Right lung (tissue), 5 donors: ENCODE results near the gene GALNT9. TPM values are rescaled to one million over a fixed set of nuclear protein-coding genes. Genes with fewer than 3 reads are reported as not detected.

ENCODE experiments used
- DNase-seq, 2 donors: peaks; one replicate each; pipeline ENCODE4 v3.0.0-alpha.2; 2013
- polyA plus RNA-seq, 5 donors: library from polyadenylated mRNA; unstranded; fragments of 120-200 nt; gene quantifications; one replicate each; pipeline versions ENCODE4 v1.2.1 to v1.2.3, GENCODE V29; 2013; ENCODE audit warnings: inconsistent platforms in 1 of 5, low replicate concordance in 1 of 5; ENCODE audit not compliant: insufficient read length in 5 of 5, insufficient read depth in 1 of 5

GALNT9 gene
- polyA plus RNA-seq, 5 donors = 1.9 to 4.2 (median 3.0) TPM

- DNase-seq = no peak
Observed at GRCh38 chr12:132345126-132345525, 15.7 kb upstream of the GALNT9 start.

GRCh38 chr12:132344601-132345000 is 15.2 kb upstream of the GALNT9 start:
- no peak for DNase-seq

- DNase-seq = no peak
Observed at GRCh38 chr12:132344181-132344580, 14.8 kb upstream of the GALNT9 start.

DNA sequence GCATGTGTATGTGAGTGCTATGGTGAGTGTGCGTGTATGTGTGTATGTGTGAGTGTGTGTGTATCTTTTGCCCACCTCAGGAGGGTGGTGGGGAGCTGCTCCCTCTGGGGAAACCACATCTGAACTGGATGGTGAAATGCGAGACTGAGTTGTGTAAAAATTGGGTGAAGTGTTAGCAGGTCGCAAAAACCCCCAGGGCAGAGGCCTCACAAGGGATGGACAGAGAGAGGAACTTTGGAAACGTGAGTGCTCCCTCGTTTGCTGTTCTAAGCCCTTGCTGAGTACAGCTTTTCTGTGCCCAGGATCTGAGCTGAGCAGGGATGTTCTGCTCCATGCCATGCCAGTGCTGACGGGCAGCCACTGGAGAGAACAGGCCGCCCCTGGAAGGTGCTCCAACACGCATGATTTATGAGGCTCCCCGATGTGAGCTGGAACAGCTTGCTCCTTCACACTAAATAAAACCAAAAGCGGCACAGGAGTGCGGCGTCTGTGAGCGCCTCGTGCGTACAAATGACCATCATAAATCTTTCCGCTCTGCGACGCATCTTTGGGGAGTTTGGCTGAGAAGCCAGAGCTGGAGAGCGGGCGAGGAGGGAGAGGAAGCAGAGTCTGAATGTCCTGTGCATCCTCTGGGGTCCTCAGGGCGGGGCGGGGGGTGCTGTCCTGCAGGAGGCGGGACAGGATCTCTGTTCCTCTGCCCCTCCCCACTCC is 14.1 kb upstream of the GALNT9 start:
- no peak for DNase-seq

DNA sequence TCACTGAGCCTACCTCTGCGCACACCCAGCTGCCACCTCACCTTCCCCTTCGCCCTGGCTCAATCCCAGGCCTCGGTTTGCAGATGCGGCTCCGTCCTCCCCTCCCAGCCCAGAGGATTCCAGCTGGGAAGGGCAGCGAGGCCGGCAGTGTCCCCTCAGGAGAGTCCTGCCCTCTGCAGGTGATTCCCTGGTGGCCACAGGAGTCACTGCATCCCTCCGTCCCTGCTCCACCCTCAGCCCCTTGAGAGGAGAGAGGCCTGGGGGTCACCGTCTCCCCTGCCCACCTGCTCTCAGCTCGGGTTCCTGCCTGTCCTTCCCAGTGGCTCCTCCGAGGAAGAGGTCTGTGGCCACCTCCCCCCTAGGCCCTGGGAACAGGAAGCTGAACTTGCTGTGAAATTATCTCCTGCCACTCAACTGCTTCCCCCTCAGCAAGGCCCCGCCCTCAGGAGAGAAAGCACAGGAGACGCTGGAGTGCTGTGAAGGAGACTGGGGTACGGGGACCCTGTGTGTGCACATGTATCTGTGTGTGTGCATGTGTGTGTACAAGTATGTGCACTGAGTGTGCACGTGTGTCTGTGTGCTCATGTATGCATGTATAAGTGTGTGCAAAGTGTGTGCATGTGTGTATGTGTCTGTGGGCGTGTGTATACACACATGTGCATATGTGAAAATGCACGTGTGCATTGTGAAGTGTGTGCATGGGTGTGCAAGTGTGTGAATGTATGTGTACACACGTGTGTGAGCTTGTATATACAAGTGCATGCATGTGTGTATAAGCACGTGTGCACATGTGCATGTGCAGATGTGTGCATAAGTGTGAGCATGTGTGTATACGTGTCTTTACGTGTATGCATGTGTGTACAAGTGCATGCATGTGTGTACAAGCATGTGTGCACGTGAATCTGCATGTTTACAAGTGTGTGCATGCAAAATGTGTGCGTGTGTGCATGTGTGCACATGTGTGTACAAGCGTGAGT is 13.2 kb upstream of the GALNT9 start:
- DNase-seq = no peak

- DNase-seq = no peak
Observed at GRCh38 chr12:132341318-132342050, 12.1 kb upstream of the GALNT9 start.

- DNase-seq = no peak
Observed at GRCh38 chr12:132340266-132341035, 11.1 kb upstream of the GALNT9 start.

DNA sequence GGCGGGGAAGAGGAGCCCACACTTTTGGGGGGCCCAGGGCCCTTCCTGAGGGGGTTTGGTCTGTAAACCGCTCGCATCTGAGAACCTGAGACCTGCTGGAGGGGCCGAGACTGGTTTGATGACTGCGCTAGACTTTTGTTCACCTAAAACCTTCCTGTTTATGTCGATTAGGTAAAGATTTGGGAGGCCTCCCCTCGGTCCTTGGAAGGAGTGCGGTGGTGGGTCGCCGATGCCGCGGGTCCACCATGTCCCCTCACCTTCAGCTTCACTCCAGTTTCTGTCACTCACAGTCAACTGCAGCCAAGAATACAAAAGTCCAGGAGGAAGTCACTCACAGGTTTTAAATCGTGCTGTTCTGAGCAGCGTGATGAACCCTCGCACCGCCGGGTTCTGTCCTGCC is 10.5 kb upstream of the GALNT9 start:
- DNase-seq = no peak

DNA sequence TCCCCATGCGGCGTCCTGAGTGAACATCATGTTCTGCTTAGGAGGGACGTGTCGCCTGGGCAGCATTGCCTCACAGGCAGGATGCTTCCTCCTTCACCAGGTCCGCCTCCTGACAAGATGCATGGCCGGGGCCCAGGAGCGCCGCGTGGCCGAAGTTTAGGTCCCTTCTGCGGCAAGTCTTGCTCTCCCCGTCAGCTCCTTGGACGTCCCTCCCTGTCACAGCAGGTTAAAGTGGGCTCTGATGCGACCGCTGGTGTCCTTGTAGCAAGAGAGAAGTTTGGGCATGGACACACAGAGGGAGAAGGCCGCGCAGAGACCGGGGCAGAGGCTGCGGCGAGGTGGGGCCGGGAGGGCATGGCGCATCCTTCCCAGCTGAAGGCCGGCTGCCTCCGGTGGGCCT is 9.4 kb upstream of the GALNT9 start:
- no peak for DNase-seq

DNA sequence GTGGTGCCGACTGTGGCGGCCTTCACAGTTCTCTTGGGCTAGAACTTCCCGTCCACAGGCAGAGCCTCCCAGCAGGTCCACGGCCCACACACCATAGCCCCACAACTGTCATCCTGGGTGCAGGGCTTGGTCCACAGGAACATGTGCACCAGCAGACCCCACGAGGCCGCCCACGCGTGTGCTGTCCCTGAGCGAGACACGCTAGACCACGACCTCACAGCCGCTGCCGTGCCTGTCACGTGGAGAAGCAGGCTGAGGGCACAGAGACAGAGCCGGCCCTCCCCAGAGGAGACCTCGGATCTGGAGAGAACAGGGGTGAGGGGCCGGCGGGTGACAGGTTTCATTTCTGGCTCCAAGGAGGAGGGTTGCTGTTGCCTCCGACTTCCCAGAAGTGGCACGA is 8.9 kb upstream of the GALNT9 start:
- DNase-seq = no peak

DNA sequence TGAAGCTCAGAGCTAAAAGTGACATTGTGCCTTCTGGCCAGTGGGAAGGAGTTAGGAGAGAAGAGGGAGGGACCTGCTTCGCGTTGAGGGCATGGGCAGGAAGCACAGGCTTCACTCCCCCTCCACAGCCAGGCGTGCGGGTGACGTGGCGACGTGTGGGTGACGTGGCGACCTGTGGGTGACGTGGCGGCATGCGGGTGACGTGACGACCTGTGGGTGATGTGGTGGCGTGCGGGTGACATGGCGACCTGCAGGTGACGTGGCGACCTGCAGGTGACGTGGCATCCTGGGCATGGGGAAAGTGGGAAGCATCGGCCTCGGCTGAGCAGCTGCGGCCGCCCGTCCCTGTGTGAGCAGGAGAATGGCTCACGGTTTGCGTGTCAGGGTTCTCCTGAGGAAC is 8.2 kb upstream of the GALNT9 start:
- DNase-seq = no peak

DNA sequence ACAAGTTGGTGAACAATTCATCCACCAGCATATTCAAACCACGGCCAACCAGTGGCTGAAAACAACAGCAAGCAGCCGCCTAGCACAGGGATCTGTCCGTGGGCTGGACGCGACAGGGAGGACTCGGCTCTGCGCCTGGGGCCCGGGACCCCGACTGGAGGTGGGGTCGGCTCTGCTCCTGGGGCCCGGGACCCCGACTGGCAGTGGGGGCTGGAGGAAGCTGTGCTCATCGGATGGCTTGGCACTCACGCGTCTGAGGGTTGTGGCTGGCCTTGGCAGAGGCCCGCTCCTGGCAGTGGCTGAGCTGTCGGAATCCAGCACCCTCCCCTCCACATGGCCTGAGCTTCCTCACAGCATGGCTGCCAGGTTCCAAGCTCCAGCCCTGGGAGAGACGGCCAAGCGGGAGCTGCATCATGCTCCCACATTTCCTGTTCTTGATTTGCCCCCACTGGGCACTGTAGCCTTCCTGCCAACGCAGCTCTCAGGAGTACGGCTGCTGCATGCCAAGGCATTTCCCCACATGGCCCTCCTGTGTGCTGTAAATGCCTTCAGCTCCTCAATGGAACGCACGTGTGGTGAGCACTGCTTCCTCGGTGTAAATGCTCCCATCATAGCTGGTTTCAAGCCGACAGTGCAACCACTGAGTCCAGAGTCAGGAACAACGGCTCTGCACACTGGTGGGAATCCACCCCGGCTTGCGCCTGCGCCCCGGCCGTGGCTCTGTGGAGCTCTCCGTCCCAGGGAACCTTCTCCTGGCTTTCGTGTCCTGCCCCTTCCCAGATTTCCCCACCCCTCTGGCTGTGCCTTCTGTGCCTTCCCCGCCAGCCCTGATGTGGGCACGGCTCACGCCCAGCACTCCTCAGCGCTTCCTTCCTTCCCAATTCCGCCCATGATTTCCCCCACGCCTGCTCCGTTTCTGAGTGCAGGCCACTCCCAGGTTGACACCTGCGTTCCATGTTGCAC is 7.3 kb upstream of the GALNT9 start:
- no peak for DNase-seq

GRCh38 chr12:132335179-132335756 is 5.9 kb upstream of the GALNT9 start:
- no peak for DNase-seq

DNA sequence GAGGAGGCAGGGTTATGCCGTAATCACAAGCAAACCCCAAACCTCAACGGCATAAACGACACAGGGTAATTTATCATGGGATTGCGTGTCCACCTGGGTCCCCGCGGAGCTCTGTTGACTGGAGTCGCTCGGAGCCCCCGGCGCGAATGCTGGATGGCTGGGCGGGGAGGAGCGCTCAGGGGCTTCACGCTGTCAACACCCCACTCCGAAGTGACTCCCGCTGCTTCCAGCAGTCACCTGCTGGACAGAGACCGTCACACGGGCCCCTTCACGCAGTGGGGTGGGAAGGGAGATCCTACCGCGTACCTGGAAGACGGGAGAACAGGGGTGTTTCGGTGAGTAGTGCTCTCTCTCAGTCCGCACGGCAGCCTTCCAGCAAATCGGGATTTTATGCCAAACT is 4.4 kb upstream of the GALNT9 start:
- no peak for DNase-seq

DNA sequence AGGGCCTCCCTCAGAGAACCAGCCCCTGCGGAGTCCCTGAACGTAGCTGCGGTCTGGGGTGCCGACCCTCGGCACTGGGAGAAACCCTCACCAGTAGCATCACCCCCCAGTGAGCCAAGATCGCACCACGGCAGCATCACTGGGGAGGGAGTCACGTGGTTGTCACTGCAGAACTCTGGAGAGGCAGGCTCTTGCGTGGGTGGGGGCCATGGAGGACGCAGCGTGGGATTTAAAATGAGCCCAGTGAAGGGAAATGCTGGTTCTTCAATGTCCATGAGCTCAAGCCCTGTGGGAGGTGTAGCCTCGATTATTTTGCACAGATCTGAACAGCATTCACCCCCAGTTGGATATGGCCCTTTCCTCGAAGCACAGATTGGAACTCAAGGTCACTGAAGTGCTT is 3.9 kb upstream of the GALNT9 start:
- no peak for DNase-seq

DNA sequence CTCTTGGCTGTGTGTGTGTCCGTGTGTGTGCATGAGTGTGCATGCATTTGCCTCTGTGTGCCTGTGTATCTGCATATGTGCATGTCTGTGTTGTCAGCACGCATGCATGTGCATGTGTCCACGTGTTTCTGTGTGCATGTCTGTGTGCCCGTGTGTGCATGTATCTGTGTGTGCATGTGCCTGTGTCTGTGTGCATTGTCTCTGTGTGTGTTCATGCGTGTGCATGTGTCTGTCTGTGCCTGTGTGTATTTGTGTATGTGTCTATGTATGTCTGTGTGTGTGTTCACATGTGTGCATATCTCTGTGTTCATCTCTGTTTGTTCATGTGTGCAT is 1.1 kb upstream of the GALNT9 start:
- no peak for DNase-seq

GRCh38 chr12:132329720-132330548 is 545 bp upstream of the GALNT9 start:
- no peak for DNase-seq

DNA sequence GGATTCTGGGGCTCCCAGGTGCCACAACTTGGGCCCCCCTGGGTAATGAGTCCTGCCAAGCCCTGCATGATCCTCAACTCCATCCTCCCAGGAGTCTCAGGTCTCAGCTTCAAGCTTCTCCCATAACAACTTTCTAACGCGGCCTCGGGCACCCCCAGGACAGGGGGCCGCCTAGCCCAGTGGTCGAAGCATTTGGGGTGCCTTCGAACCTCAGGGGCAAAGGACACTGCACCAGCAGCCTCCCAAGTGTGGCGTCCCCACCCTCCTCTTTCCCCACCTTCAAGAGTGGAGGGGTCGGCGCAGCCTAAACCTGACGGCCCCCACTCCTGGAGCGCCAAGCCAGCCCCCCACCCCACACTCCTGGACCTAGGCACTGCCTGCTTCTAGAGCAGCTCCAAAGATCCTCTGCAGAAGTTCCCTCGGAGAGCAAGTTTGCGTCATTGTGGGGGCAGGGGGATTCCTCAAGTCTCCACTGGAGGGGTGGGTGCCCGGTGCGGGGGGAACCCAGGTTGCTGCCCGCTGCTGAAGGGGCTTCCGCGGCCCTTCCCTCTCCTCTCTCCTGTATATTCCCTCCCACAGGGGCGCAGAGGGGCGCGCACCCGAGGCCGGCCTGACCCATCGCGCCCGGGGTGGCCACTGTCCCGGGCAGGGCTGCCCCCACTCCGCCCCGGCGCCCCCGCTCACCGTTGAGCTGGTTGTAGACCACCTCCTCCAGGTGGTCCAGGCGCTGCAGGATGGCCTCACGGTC is 933 bp downstream of the GALNT9 start:
- no peak for DNase-seq
